Measurements from ENCODE around the gene KLHL4.
"Not testable (repeated sequence)": the region's sequence is repeated elsewhere in the genome, so short reads cannot be mapped to it uniquely, and the experiment has no call there.

KLHL4 gene

DNA sequence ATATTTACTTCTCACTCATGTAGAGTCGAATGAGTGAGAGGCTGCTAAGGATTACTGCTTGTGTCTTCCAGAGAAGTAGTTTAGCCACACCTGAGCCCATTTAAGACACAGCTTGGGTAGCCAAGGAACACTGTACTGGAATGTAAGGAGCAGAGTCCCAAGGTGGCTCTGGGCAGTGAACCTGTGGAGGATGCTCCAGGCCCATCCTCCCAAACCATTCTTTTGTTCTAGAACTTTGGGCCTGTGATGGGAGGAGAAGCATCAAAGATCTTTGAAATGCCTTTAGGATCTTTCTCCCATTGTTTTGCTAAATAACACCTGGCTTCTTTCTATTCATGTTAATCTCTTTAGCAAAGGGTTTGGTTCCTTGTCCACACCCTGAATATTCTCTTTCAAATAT lies 162.2 kb downstream of the KLHL4 start:
- TF ChIP-seq EZH2 (IDR thresholded peaks at IDR 0.05) (no peak), POLR2AphosphoS5 (IDR thresholded peaks at IDR 0.05; ENCODE audit: borderline replicate concordance, low read depth, low read length) (no peak), FOXP2 (optimal IDR thresholded peaks at IDR 0.05; ENCODE audit: control extremely low read depth, extremely low read length, insufficient read depth) (no peak)
- no peak overlapping the region for H3K9ac ChIP-seq (ENCODE audit: insufficient read length)
- H3K9me3 ChIP-seq (ENCODE audit: low read depth, low read length): no peaks in the 10 kb centered on the region
- no peak overlapping the region for H3K4me3 ChIP-seq
- H3K36me3 ChIP-seq (ENCODE audit: insufficient read depth, low read length): no peaks in the 10 kb centered on the region
- no peak overlapping the region for H3K27ac ChIP-seq
- DNase-seq (ENCODE audit: low read depth, low spot score): no peak

- DNase-seq (ENCODE audit: low read depth, low spot score): no peak
- H3K27ac ChIP-seq: no peak overlapping the region
- H3K9ac ChIP-seq (ENCODE audit: insufficient read length): no peak overlapping the region
- TF ChIP-seq EZH2 (IDR thresholded peaks at IDR 0.05) (no peak), POLR2AphosphoS5 (IDR thresholded peaks at IDR 0.05; ENCODE audit: borderline replicate concordance, low read depth, low read length) (no peak), FOXP2 (optimal IDR thresholded peaks at IDR 0.05; ENCODE audit: control extremely low read depth, extremely low read length, insufficient read depth) (no peak)
- H3K4me3 ChIP-seq: no peak overlapping the region
- no peaks in the 10 kb centered on the region for H3K9me3 ChIP-seq (ENCODE audit: low read depth, low read length)
- H3K36me3 ChIP-seq (ENCODE audit: insufficient read depth, low read length): no peaks in the 10 kb centered on the region
Observed at GRCh38 chrX:87687703-87688102, 170.1 kb downstream of the KLHL4 start.

DNA sequence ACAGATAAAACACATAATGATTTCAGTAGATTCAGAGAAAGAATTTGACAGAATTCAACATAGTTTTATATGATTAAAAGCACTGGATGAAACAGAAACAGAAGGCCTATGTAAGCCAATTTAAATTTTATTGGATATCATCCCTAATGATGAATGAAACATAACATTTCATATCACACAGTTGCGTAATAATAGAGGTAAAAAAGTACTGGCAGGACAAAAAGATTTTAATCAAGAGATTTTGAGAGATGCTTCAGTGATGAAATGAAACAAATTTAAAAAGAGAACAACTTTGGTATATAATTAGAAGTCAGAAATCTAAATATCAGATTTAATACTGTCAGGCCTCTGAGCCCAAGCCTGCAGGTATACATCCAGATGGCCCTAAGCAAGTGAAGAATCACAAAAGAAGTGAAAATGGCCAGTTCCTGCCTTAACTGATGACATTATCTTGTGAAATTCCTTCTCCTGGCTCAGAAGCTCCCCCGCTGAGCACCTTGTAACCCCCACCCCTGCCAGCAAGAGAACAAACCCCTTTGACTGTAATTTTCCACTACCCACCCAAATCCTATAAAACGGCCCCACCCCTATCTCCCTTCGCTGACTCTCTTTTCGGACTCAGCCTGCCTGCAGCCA lies 170.6 kb downstream of the KLHL4 start:
- H3K36me3 ChIP-seq (ENCODE audit: insufficient read depth, low read length); H3K9ac ChIP-seq (ENCODE audit: insufficient read length); H3K4me3 ChIP-seq; H3K27ac ChIP-seq; H3K9me3 ChIP-seq (ENCODE audit: low read depth, low read length); DNase-seq (ENCODE audit: low read depth, low spot score): not testable (repeated sequence)

DNA sequence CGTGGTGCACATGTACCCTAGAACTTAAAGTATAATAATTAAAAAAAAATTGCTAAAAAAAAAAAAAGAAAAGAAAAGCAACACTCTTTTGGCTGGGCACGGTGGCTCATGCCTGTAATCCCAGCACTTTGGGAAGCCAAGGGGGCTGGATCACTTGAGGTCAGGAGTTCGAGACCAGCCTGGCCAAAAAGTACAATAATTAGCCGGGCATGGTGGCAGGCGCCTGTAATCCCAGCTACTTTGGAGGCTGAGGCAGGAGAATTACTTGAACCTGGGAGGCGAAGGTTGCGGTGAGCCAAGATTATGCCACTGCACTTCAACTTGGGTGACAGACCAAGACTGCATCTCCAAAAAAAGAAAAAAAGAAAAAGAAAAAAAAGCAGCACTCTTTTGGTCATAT lies 171.6 kb downstream of the KLHL4 start:
- DNase-seq (ENCODE audit: low read depth, low spot score); H3K9ac ChIP-seq (ENCODE audit: insufficient read length): not testable (repeated sequence)

GRCh38 chrX:87693204-87693603 lies 175.6 kb downstream of the KLHL4 start:
- no peak overlapping the region for H3K4me3 ChIP-seq
- TF ChIP-seq FOXP2 (optimal IDR thresholded peaks at IDR 0.05; ENCODE audit: control extremely low read depth, extremely low read length, insufficient read depth): no peak
- no peak for TF ChIP-seq EZH2 (IDR thresholded peaks at IDR 0.05)
- no peak for TF ChIP-seq POLR2AphosphoS5 (IDR thresholded peaks at IDR 0.05; ENCODE audit: borderline replicate concordance, low read depth, low read length)
- no peak overlapping the region for H3K9ac ChIP-seq (ENCODE audit: insufficient read length)
- no peak overlapping the region for H3K27ac ChIP-seq
- DNase-seq (ENCODE audit: low read depth, low spot score): no peak
- H3K9me3 ChIP-seq (ENCODE audit: low read depth, low read length): no peaks in the 10 kb centered on the region
- H3K36me3 ChIP-seq (ENCODE audit: insufficient read depth, low read length): no peaks in the 10 kb centered on the region

More for the DNA sequence above, 171.6 kb downstream of the KLHL4 start:
- H3K4me3 ChIP-seq; H3K9me3 ChIP-seq (ENCODE audit: low read depth, low read length); H3K36me3 ChIP-seq (ENCODE audit: insufficient read depth, low read length); H3K27ac ChIP-seq: not testable (repeated sequence)

DNA sequence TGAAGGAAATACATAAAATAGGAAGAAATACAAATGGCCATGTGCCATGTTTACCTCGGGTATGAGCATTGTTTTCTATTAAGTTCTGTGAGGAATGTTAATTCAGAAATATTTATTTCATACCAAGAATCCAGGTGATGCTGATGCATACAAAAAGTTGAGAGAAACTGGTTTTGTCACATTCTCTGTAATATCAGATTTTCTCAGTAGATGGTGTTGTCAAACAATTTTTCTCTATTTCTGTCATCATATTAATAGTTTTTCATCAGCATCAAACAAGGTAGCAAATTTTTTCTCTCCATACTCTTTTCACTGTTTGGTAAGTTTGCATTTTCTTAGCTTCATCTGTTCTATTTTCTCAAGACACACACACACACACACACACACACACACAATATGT lies 179.8 kb downstream of the KLHL4 start:
- no peak for DNase-seq (ENCODE audit: low read depth, low spot score)
- Histone ChIP-seq H3K27ac (no peak overlapping the region), H3K4me3 (no peak overlapping the region)

GRCh38 chrX:87702795-87703194 lies 185.2 kb downstream of the KLHL4 start:
- no peak for DNase-seq (ENCODE audit: low read depth, low spot score)
- H3K9ac ChIP-seq (ENCODE audit: insufficient read length): no peak overlapping the region
- TF ChIP-seq EZH2 (IDR thresholded peaks at IDR 0.05): no peak
- TF ChIP-seq FOXP2 (optimal IDR thresholded peaks at IDR 0.05; ENCODE audit: control extremely low read depth, extremely low read length, insufficient read depth): no peak
- TF ChIP-seq POLR2AphosphoS5 (IDR thresholded peaks at IDR 0.05; ENCODE audit: borderline replicate concordance, low read depth, low read length): no peak
- no peak overlapping the region for H3K4me3 ChIP-seq
- no peaks in the 10 kb centered on the region for H3K36me3 ChIP-seq (ENCODE audit: insufficient read depth, low read length)
- no peaks in the 10 kb centered on the region for H3K9me3 ChIP-seq (ENCODE audit: low read depth, low read length)
- no peak overlapping the region for H3K27ac ChIP-seq

More for the DNA sequence above, 179.8 kb downstream of the KLHL4 start:
- TF ChIP-seq FOXP2 (optimal IDR thresholded peaks at IDR 0.05; ENCODE audit: control extremely low read depth, extremely low read length, insufficient read depth): no peak
- no peak for TF ChIP-seq EZH2 (IDR thresholded peaks at IDR 0.05)
- no peak for TF ChIP-seq POLR2AphosphoS5 (IDR thresholded peaks at IDR 0.05; ENCODE audit: borderline replicate concordance, low read depth, low read length)
- H3K36me3 ChIP-seq (ENCODE audit: insufficient read depth, low read length): no peaks in the 10 kb centered on the region
- no peaks in the 10 kb centered on the region for H3K9me3 ChIP-seq (ENCODE audit: low read depth, low read length)
- no peak overlapping the region for H3K9ac ChIP-seq (ENCODE audit: insufficient read length)

GRCh38 chrX:87703469-87703868 lies 185.9 kb downstream of the KLHL4 start:
- not testable (repeated sequence) for DNase-seq (ENCODE audit: low read depth, low spot score); H3K4me3 ChIP-seq; H3K9ac ChIP-seq (ENCODE audit: insufficient read length); H3K9me3 ChIP-seq (ENCODE audit: low read depth, low read length); H3K36me3 ChIP-seq (ENCODE audit: insufficient read depth, low read length); H3K27ac ChIP-seq

DNA sequence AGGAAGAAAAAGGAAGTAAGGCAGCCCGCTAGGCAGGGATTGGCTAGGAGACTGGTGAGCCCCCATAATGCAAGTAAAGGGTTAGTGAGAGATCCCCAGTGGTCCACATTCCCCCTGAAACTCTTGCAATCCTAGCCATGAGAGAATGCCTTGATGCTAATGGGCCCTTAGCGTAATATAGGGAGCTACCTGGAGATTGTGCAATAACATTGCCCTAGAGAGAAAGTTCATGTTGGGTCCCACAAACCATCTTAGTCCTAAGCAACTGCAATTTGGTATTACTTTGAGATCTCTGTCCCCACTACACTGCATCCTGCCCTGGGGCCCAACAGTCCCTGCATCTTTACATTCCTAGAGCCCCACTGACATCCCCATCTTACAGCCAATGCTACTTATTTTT lies 188.5 kb downstream of the KLHL4 start:
- no peaks in the 10 kb centered on the region for H3K9me3 ChIP-seq (ENCODE audit: low read depth, low read length)
- no peaks in the 10 kb centered on the region for H3K36me3 ChIP-seq (ENCODE audit: insufficient read depth, low read length)
- DNase-seq (ENCODE audit: low read depth, low spot score): no peak
- TF ChIP-seq EZH2 (IDR thresholded peaks at IDR 0.05): no peak
- no peak for TF ChIP-seq POLR2AphosphoS5 (IDR thresholded peaks at IDR 0.05; ENCODE audit: borderline replicate concordance, low read depth, low read length)
- TF ChIP-seq FOXP2 (optimal IDR thresholded peaks at IDR 0.05; ENCODE audit: control extremely low read depth, extremely low read length, insufficient read depth): no peak
- H3K4me3 ChIP-seq: no peak overlapping the region
- H3K27ac ChIP-seq: no peak overlapping the region
- no peak overlapping the region for H3K9ac ChIP-seq (ENCODE audit: insufficient read length)
